Activated CD8-positive, alpha-beta memory T cell treated with anti-CD3 and anti-CD28 coated beads, Interleukin-2, amount 50 U/mL, for 48 hours (primary cell): ENCODE measurements around the gene ANGPTL8.

Experiments used
- DNase-seq: peaks from one replicate; pipeline ENCODE4 v3.0.0-alpha.2; 2020

Gene ANGPTL8

DNA sequence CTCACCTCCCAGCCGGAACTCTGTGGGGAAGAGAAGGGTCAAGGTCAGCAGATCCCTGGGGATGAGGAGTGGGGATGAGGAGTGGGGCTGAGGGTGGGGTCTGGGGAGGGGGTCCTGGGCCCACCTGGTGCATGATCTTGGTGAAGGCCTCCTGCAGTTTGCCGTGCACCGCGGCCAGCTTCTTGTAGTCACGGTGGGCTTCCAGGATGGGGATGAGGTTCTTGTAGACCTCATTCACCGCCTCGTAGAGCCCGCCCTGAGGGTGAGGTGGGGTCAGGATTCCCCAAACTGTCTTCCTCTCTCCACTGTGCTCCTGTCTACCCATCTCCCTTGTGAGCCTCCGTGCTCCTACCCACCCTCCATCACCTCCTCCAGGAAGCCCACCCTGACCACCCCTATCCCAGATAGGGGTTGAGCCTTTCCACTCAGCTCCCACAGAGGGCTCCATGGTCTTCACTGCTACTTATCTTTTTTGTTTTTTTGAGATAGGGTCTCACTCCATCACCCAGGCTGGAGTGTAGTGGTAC lies 35.3 kb upstream of the ANGPTL8 start:
- no peak for DNase-seq

DNA sequence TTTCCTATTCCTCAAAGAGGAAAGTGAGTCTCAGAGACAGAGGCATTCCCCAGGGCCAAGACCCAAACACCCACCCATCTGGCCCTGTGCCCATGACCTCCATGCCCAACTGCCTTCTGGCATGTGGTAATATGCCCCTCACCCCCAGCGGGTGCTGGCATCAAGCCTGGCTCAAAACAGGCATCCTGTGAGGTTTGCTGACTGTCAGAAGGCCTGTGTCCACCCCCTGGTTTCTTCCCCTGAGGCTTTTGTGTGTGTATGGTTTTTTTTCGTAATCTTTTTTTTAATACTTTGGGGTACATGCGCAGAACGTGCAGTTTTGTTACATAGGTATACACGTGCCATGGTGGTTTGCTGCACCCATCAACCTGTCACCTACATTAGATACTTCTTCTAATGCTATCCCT lies 34.5 kb upstream of the ANGPTL8 start:
- DNase-seq: no peak

DNA sequence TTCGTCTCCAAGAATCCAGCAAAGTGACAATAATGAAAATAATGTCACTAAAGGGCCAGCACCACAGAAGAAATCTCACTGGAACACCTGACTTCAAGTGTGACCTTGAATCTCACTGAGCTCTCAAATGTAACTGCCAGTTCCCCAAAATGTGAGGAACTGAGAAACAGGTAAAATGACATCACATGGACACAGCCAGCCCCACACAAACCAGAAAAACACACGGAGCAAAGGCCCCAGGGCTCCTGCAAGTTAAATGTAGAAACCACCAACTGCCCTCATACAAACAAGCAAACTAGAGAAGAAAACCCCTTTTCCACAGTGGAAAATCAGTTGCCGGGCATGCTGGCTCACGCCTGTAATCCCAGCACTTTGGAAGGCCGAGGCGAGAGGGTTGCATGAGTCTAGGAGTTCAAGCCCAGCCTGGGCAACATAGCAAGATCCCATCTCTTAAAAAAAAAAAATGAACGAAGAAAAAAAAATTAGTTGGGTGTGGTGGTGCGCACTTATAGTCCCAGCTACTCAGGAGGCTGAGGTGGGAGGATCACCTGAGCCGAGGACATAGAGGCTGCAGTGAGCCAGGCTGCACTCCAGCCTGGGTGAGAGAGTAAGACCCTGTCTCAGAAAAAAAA lies 33.4 kb upstream of the ANGPTL8 start:
- DNase-seq: no peak

DNA sequence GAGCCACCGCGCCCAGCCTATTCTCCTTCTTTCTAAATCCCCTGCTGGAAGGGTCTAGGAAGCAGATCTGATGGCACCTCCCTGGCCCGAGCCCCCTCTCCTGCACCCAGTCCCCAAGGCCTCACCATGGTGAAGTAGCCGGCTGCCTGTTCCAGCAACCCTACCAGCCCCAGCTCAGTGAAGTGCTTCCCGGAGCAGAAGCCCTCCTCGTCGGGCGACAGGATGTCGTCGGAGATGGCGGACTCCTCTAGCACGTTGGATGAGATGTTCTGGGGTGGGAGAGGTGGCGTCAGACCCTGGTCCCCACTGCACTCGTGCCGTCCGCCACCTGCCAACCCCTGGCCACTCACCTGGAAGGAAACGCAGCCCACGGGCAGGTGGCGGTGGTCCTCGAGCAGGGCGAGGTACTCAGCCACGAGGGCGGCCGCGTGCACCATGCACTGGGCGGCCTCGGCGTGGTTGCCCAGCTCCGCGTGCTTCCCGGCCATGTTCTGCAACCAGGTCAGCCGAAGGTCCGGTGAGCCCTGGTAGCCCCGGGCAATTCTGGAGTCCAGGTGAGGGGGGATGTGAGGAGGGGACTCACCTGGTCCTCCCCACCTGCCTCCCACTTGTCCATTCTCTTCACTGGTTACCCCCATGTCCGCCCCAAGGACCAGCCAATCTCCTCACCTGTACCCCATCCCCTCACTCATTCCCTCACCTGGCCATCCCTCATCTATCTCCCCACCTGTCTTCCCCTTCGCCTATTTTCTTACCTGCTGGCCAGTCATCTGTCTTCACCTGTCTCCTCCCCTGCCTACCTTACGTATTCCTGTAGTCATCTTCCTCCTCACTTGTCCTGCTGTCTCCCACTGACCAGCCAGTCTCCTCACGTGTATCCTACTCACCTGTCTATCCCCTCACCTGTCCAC lies 30.6 kb upstream of the ANGPTL8 start:
- no peak for DNase-seq

- no peak for DNase-seq
Observed at GRCh38 chr19:11209839-11210655, 29.4 kb upstream of the ANGPTL8 start.

GRCh38 chr19:11210656-11210928 lies 28.8 kb upstream of the ANGPTL8 start:
- no peak for DNase-seq

- no peak for DNase-seq
Observed at GRCh38 chr19:11214387-11214786, 25.0 kb upstream of the ANGPTL8 start.

GRCh38 chr19:11221082-11221598 lies 18.3 kb upstream of the ANGPTL8 start:
- no peak for DNase-seq

- DNase-seq: no peak
Observed at GRCh38 chr19:11223200-11223599, 16.2 kb upstream of the ANGPTL8 start.

GRCh38 chr19:11224429-11224828 lies 15.0 kb upstream of the ANGPTL8 start:
- DNase-seq: no peak

GRCh38 chr19:11225172-11225571 lies 14.2 kb upstream of the ANGPTL8 start:
- DNase-seq: no peak

DNA sequence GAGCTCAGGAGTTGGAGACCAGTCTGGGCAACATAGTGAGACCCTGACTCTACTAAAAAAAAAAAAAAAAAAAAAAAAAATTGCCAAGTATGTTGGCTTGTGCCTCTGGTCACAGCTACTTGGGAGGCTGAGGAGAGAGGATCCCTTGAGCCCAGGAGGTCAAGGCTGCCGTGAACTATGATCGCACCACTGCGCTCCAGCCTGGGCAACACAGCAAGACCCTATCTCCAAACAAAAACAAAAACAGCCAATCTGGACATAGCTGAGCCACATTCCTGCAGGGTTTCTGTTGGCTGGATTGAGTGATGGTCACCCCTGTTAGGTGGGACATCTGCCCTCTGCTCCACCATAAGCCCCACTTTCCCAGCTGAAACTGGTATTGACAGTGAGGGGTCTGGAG lies 13.6 kb upstream of the ANGPTL8 start:
- DNase-seq: no peak

DNA sequence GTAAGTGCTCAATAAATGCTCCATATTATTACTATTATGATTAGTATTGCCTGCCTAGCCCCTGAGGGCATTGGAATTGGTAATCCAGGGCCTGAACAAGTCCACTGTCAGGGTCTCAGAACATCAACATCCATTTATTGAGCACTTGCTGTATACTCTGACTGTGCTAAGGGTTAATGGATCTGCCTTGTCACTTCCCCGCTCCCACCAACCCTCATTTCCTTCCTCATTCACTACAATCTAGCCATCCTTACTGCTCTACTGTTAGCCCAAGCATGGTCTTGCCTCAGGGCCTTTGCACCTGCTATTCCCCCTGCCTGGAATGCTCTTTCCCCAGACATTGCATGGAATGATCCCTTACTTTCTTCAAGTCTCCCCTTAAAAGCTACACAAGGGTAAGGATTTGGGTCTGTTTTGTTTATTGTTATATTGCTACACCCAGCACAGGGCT lies 12.7 kb upstream of the ANGPTL8 start:
- no peak for DNase-seq

DNA sequence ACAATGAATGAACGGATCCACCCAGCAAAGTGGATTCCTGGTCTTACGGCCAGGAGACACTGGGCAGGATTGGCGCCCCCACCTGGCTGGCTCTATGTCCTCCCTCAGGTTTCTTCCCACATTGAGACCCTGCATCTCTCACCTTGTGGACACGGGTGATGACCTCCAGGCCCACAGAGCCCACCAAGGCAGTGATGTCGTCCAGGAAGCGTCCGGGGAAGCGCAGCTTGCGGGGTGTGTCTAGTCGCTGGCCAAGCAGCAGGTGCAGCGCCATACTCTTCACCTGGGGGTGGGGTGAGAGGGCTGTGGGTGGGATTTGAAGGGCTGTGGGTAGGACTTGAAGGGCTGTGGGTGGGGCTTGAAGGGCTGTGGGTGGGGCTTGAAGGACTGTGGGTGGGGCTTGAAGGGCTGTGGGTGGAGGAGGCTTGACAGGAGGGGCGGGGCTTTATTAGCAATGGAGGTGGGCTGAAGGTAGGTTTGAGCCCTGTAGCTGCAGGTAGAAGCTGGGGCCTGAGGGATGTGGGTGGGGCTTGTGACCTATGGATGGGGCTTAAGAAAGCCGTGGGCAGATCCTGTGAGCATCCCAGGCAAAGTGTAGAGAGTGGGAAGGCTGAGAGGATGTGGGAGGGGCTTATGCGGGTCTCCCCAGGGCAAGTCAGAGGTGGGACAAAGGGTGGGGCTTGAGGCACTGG lies 12.1 kb upstream of the ANGPTL8 start:
- DNase-seq: no peak

- DNase-seq: no peak
Observed at GRCh38 chr19:11230621-11231386, 8.6 kb upstream of the ANGPTL8 start.

DNA sequence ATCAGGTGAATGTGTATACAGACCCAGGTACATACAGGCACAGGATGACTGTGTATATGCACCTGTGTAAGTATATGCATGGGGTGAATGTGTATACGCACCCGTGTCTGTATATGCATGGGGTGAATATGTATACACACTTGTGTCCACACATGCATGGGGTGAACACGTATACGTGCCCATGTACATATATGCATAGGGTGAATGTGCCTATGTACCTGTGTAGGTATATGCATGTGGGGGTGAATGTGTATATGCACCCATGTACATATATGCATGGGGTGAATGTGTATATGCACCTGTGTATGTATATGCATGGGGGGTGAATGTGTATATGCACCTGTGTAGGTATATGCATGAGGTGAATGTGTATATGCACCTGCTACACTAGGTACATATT lies 6.9 kb upstream of the ANGPTL8 start:
- DNase-seq: no peak

DNA sequence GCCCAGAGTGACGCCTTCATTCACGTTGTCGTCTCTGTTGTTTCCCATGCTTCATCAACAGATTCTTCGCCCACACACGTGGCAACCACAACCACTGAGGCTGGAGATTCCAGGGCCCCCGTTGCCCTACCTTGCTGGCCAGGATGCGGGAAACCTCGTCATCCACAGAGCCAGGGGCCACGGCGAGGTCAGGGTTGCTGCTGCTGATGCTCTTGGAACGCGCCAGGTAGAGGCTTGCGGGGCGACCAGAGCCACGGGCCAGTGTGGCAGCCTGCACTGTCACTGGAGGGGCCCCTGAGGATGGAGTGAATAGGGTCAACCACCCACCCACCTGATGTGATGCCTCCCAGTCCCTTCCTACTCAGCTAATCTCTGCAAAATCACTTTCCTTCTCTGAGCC lies 6.3 kb upstream of the ANGPTL8 start:
- DNase-seq: no peak

- DNase-seq: no peak
Observed at GRCh38 chr19:11234486-11235075, 4.8 kb upstream of the ANGPTL8 start.

- no peak for DNase-seq
Observed at GRCh38 chr19:11236324-11237301, 2.8 kb upstream of the ANGPTL8 start.

DNA sequence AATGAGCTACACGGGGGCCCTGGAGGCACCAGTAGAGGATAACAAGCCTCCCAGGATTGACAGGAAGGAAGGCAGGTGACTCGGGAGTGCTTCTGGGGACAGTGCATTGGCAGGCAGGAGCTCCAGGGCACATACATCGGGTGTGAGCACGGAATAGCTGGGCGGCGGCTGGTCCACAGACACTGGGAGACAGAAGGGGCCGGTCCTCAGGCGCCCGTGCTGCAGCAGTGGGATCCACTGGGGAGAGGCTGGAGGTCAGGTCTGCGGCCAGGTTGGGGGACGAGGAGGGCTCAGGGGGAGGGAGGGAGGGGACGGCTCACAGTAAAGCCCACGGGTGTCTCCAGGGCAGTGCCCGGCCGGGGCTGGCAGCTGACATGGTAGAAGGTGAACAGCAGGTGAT lies 2.1 kb upstream of the ANGPTL8 start:
- no peak for DNase-seq
